GM23338 (cell line): Measurements from ENCODE around the gene ZNF837.

Experiments used
- CREB1 ChIP-seq: fragments of 250-450 bp; sonication (Bioruptor Pico); IDR thresholded peaks from 2 replicates; pipeline ENCODE4 v1.5.0; 2020; ENCODE audit warnings: low read depth, mild to moderate bottlenecking, moderate library complexity
- EZH2 ChIP-seq: fragments of 200-600 bp; sonication (generic); IDR thresholded peaks from one replicate; pipeline ENCODE4 v1.8.0; 2017; ENCODE audit warnings: antibody characterized with exemption, mild to moderate bottlenecking, low read depth; ENCODE audit not compliant: unreplicated experiment
- EZH2phosphoT487 ChIP-seq: fragments of 200-600 bp; sonication (generic); IDR thresholded peaks from one replicate; pipeline ENCODE4 v1.8.1; 2018; ENCODE audit warnings: antibody characterized with exemption; ENCODE audit not compliant: unreplicated experiment
- TF ChIP-seq, protein P1 (sequence below), 2 experiments: fragments of 200-600 bp in 1 of 2; sonication (generic) in 1 of 2; conservative IDR thresholded peaks; 2 replicates each; pipeline versions ENCODE4 v1.5.1 to v1.6.1; 2016 to 2017; ENCODE audit warnings: antibody characterized with exemption in 2 of 2, low read depth in 2 of 2, mild to moderate bottlenecking in 2 of 2, moderate library complexity in 1 of 2
- TF ChIP-seq, protein P2 (sequence below): IDR thresholded peaks from one replicate; pipeline ENCODE4 v1.6.1; 2018; ENCODE audit warnings: antibody characterized with exemption; ENCODE audit not compliant: unreplicated experiment
- TF ChIP-seq, protein P3 (sequence below): IDR thresholded peaks from 2 replicates; pipeline ENCODE4 v1.6.1; 2016; ENCODE audit warnings: antibody characterized with exemption

DNA sequence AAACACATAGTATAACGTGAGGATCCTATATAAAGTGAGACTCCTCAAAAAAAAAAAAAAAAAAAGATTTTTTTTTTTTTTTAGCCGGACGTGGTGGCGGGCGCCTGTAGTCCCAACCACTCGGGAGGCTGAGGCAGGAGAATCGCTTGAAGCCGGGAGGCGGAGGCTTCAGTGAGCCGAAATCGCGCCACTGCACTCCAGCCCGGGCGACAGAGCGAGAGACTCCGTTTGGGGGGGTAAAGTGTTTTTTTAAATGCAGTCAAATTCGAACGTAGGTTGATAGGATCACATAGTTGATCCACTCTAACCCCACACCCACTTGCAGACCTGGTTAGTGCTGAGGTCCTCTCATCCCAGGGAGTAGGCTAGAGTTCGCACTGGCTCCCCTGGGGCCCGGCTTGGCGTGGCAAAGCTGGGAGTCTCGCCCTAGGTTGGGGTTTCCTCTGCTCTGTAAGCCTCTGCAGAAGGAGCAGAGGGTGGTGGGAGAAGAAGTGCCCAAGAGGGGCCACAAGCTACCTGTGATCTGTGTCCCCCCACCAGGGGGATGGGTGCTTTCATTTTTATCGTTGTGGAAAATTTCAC is 21.1 kb upstream of the ZNF837 start:
- TF ChIP-seq, protein P1, sequence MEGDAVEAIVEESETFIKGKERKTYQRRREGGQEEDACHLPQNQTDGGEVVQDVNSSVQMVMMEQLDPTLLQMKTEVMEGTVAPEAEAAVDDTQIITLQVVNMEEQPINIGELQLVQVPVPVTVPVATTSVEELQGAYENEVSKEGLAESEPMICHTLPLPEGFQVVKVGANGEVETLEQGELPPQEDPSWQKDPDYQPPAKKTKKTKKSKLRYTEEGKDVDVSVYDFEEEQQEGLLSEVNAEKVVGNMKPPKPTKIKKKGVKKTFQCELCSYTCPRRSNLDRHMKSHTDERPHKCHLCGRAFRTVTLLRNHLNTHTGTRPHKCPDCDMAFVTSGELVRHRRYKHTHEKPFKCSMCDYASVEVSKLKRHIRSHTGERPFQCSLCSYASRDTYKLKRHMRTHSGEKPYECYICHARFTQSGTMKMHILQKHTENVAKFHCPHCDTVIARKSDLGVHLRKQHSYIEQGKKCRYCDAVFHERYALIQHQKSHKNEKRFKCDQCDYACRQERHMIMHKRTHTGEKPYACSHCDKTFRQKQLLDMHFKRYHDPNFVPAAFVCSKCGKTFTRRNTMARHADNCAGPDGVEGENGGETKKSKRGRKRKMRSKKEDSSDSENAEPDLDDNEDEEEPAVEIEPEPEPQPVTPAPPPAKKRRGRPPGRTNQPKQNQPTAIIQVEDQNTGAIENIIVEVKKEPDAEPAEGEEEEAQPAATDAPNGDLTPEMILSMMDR (conservative IDR thresholded peaks at IDR 0.05; ENCODE audit: low read depth in 2 of 2): no peak
- TF ChIP-seq, protein P2, sequence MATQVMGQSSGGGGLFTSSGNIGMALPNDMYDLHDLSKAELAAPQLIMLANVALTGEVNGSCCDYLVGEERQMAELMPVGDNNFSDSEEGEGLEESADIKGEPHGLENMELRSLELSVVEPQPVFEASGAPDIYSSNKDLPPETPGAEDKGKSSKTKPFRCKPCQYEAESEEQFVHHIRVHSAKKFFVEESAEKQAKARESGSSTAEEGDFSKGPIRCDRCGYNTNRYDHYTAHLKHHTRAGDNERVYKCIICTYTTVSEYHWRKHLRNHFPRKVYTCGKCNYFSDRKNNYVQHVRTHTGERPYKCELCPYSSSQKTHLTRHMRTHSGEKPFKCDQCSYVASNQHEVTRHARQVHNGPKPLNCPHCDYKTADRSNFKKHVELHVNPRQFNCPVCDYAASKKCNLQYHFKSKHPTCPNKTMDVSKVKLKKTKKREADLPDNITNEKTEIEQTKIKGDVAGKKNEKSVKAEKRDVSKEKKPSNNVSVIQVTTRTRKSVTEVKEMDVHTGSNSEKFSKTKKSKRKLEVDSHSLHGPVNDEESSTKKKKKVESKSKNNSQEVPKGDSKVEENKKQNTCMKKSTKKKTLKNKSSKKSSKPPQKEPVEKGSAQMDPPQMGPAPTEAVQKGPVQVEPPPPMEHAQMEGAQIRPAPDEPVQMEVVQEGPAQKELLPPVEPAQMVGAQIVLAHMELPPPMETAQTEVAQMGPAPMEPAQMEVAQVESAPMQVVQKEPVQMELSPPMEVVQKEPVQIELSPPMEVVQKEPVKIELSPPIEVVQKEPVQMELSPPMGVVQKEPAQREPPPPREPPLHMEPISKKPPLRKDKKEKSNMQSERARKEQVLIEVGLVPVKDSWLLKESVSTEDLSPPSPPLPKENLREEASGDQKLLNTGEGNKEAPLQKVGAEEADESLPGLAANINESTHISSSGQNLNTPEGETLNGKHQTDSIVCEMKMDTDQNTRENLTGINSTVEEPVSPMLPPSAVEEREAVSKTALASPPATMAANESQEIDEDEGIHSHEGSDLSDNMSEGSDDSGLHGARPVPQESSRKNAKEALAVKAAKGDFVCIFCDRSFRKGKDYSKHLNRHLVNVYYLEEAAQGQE: no peak
- TF ChIP-seq EZH2: no peak
- TF ChIP-seq CREB1 (CRISPR knock-in tag): no peak
- TF ChIP-seq, protein P3, sequence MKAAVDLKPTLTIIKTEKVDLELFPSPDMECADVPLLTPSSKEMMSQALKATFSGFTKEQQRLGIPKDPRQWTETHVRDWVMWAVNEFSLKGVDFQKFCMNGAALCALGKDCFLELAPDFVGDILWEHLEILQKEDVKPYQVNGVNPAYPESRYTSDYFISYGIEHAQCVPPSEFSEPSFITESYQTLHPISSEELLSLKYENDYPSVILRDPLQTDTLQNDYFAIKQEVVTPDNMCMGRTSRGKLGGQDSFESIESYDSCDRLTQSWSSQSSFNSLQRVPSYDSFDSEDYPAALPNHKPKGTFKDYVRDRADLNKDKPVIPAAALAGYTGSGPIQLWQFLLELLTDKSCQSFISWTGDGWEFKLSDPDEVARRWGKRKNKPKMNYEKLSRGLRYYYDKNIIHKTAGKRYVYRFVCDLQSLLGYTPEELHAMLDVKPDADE: no peak
- TF ChIP-seq EZH2phosphoT487: no peak
